Type B pancreatic cell (in vitro differentiated cells): ENCODE data around the gene NISCH. TPM values are rescaled to one million over a fixed set of nuclear protein-coding genes. Genes with fewer than 3 reads are reported as not detected.

ENCODE experiments used
- DNase-seq: peaks from one replicate; pipeline ENCODE4 v3.0.0; 2021; ENCODE audit warnings: mixed read lengths; ENCODE audit not compliant: unreplicated experiment; ENCODE audit errors: extremely low spot score
- H3K27ac Mint-ChIP-seq: 2 replicates; pipeline ENCODE4 v1.8.0; 2021; ENCODE audit warnings: mild to moderate bottlenecking, mixed read lengths
- H3K27me3 Mint-ChIP-seq: 2 replicates; pipeline ENCODE4 v1.8.0; 2021; ENCODE audit warnings: mixed read lengths
- H3K36me3 Mint-ChIP-seq: 2 replicates; pipeline ENCODE4 v1.8.0; 2021; ENCODE audit warnings: mixed read lengths
- H3K4me1 Mint-ChIP-seq: one replicate; pipeline ENCODE4 v1.8.0; 2021; ENCODE audit warnings: mixed read lengths; ENCODE audit not compliant: unreplicated experiment
- H3K4me3 Mint-ChIP-seq: 2 replicates; pipeline ENCODE4 v1.8.0; 2021; ENCODE audit warnings: mild to moderate bottlenecking, mixed read lengths
- H3K9me3 Mint-ChIP-seq: 2 replicates; pipeline ENCODE4 v1.8.0; 2021; ENCODE audit warnings: mixed read lengths
- CTCF ChIP-seq: fragments of 200-600 bp; sonication (generic); conservative IDR thresholded peaks from 2 replicates; pipeline ENCODE4 v1.5.0; 2021; ENCODE audit warnings: antibody characterized with exemption, mild to moderate bottlenecking
- total RNA-seq: library from RNA; stranded (reverse); gene quantifications from 2 replicates; pipeline ENCODE4 v1.2.1, GENCODE V29; 2021; ENCODE audit warnings: low replicate concordance

The NISCH gene
- total RNA-seq, 1 donor from 2014 or later, result 149 TPM

- H3K27me3 Mint-ChIP-seq, result no peaks in the 10 kb centered on the region
- peaks cover 14% of the 10 kb centered on the region for H3K4me1 Mint-ChIP-seq
- H3K27ac Mint-ChIP-seq, result peak overlapping the region; percentile 70
- H3K36me3 Mint-ChIP-seq, result peaks cover 19% of the 10 kb centered on the region
- DNase-seq, result no peak
- TF ChIP-seq CTCF, result no peak
- H3K9me3 Mint-ChIP-seq, result no peaks in the 10 kb centered on the region
- no peak overlapping the region for H3K4me3 Mint-ChIP-seq
These were observed 13.6 kb downstream of the NISCH start for GRCh38 chr3:52469001-52469400.

GRCh38 chr3:52470920-52471319, 15.5 kb downstream of the NISCH start:
- no peak for DNase-seq
- H3K36me3 Mint-ChIP-seq, result peaks cover 20% of the 10 kb centered on the region
- no peak for TF ChIP-seq CTCF

GRCh38 chr3:52471371-52472238, 16.2 kb downstream of the NISCH start:
- Mint-ChIP-seq H3K9me3 (no peaks in the 10 kb centered on the region), H3K27me3 (no peaks in the 10 kb centered on the region), H3K27ac (no peak overlapping the region), H3K4me1 (peaks cover 14% of the 10 kb centered on the region), H3K4me3 (no peak overlapping the region), H3K36me3 (peaks cover 19% of the 10 kb centered on the region)
- peak; percentile 76 for TF ChIP-seq CTCF
- no peak for DNase-seq

More at GRCh38 chr3:52470920-52471319, 15.5 kb downstream of the NISCH start:
- no peaks in the 10 kb centered on the region for H3K9me3 Mint-ChIP-seq
- H3K27ac Mint-ChIP-seq, result no peak overlapping the region
- H3K4me1 Mint-ChIP-seq, result peaks cover 14% of the 10 kb centered on the region
- no peak overlapping the region for H3K4me3 Mint-ChIP-seq
- no peaks in the 10 kb centered on the region for H3K27me3 Mint-ChIP-seq

GRCh38 chr3:52472239-52473000, 17.0 kb downstream of the NISCH start:
- Mint-ChIP-seq H3K4me1 (peaks cover 14% of the 10 kb centered on the region), H3K36me3 (peaks cover 19% of the 10 kb centered on the region), H3K27ac (no peak overlapping the region)

GRCh38 chr3:52473026-52473425, 17.6 kb downstream of the NISCH start:
- H3K36me3 Mint-ChIP-seq, result peaks cover 20% of the 10 kb centered on the region
- no peaks in the 10 kb centered on the region for H3K9me3 Mint-ChIP-seq
- H3K27ac Mint-ChIP-seq, result no peak overlapping the region
- H3K4me3 Mint-ChIP-seq, result no peak overlapping the region
- H3K27me3 Mint-ChIP-seq, result no peaks in the 10 kb centered on the region
- DNase-seq, result no peak
- TF ChIP-seq CTCF, result no peak
- H3K4me1 Mint-ChIP-seq, result peaks cover 14% of the 10 kb centered on the region

More at GRCh38 chr3:52472239-52473000, 17.0 kb downstream of the NISCH start:
- no peak for TF ChIP-seq CTCF
- H3K9me3 Mint-ChIP-seq, result no peaks in the 10 kb centered on the region
- H3K27me3 Mint-ChIP-seq, result no peaks in the 10 kb centered on the region
- DNase-seq, result no peak
- H3K4me3 Mint-ChIP-seq, result no peak overlapping the region
